H9 (cell line): Measurements from ENCODE around the gene MYH7. TPM values are rescaled to one million over a fixed set of nuclear protein-coding genes. Genes with fewer than 3 reads are reported as not detected.

Source experiments
- DNase-seq: peaks from one replicate; pipeline ENCODE4 v3.0.0-alpha.2; 2017
- H2AFZ ChIP-seq: one replicate; pipeline ENCODE4 v1.6.1; 2013; ENCODE audit warnings: mild to moderate bottlenecking, low read length, control low read depth, moderate library complexity
- H2AK5ac ChIP-seq: 2 replicates; pipeline ENCODE4 v1.6.1; 2013; ENCODE audit warnings: low read length, control low read depth, mixed read lengths; ENCODE audit not compliant: insufficient read length
- H2BK120ac ChIP-seq: one replicate; pipeline ENCODE4 v1.6.1; 2013; ENCODE audit warnings: low read depth, mild to moderate bottlenecking, low read length, control low read depth, inconsistent platforms; ENCODE audit not compliant: poor library complexity, severe bottlenecking
- H2BK12ac ChIP-seq: 2 replicates; pipeline ENCODE4 v1.6.1; 2013; ENCODE audit warnings: low read length, control low read depth, mixed read lengths, low read depth; ENCODE audit not compliant: insufficient read length
- H2BK15ac ChIP-seq: 2 replicates; pipeline ENCODE4 v1.6.1; 2013; ENCODE audit warnings: low read depth, low read length, control low read depth
- H2BK20ac ChIP-seq: one replicate; pipeline ENCODE4 v1.6.1; 2013; ENCODE audit warnings: low read depth, mild to moderate bottlenecking, low read length, control low read depth, inconsistent platforms; ENCODE audit not compliant: poor library complexity, severe bottlenecking
- H2BK5ac ChIP-seq: 2 replicates; pipeline ENCODE4 v1.6.1; 2013; ENCODE audit warnings: low read length, control low read depth, mixed read lengths; ENCODE audit not compliant: insufficient read length
- H3K14ac ChIP-seq: 2 replicates; pipeline ENCODE4 v1.6.1; 2013; ENCODE audit warnings: low read length, control low read depth; ENCODE audit not compliant: insufficient read depth
- H3K18ac ChIP-seq: 2 replicates; pipeline ENCODE4 v1.6.1; 2013; ENCODE audit warnings: low read depth, mild to moderate bottlenecking, mixed read lengths, low read length, control low read depth; ENCODE audit not compliant: insufficient read length
- H3K23ac ChIP-seq: 2 replicates; pipeline ENCODE4 v1.6.1; 2013; ENCODE audit warnings: low read length, control low read depth, mixed read lengths, low read depth; ENCODE audit not compliant: insufficient read length
- H3K23me2 ChIP-seq: 2 replicates; pipeline ENCODE4 v1.6.1; 2013; ENCODE audit warnings: low read depth, mild to moderate bottlenecking, mixed read lengths, low read length, control low read depth; ENCODE audit not compliant: insufficient read length, poor library complexity, severe bottlenecking
- H3K27ac ChIP-seq: 2 replicates; pipeline ENCODE4 v1.5.1; 2013; ENCODE audit warnings: low read length, control low read depth, mixed read lengths, low read depth; ENCODE audit not compliant: insufficient read length
- H3K27me3 ChIP-seq: 2 replicates; pipeline ENCODE4 v1.6.1; 2013; ENCODE audit warnings: low read length, control low read depth, inconsistent platforms; ENCODE audit not compliant: insufficient read depth
- H3K4ac ChIP-seq: 2 replicates; pipeline ENCODE4 v1.6.1; 2013; ENCODE audit warnings: low read depth, mild to moderate bottlenecking, control low read depth, inconsistent platforms, low read length, moderate library complexity
- H3K4me1 ChIP-seq: 2 replicates; pipeline ENCODE4 v1.6.1; 2013; ENCODE audit warnings: low read length, control low read depth, inconsistent platforms; ENCODE audit not compliant: insufficient read depth
- H3K4me2 ChIP-seq: 2 replicates; pipeline ENCODE4 v1.6.1; 2013; ENCODE audit warnings: low read length, control low read depth, mixed read lengths; ENCODE audit not compliant: insufficient read length, insufficient read depth
- H3K56ac ChIP-seq: 2 replicates; pipeline ENCODE4 v1.6.1; 2013; ENCODE audit warnings: low read depth, mild to moderate bottlenecking, mixed read lengths, low read length, control low read depth; ENCODE audit not compliant: insufficient read length
- H3K79me1 ChIP-seq: 2 replicates; pipeline ENCODE4 v1.6.1; 2013; ENCODE audit warnings: low read depth, mild to moderate bottlenecking, moderate library complexity, low read length, control low read depth, inconsistent platforms; ENCODE audit not compliant: insufficient read depth, poor library complexity, severe bottlenecking
- H3K79me2 ChIP-seq: 2 replicates; pipeline ENCODE4 v1.6.1; 2013; ENCODE audit warnings: low read length, control low read depth, inconsistent platforms; ENCODE audit not compliant: insufficient read depth
- H3K9ac ChIP-seq: 2 replicates; pipeline ENCODE4 v1.6.1; 2013; ENCODE audit warnings: low read length, control low read depth, mixed read lengths; ENCODE audit not compliant: insufficient read length; ENCODE audit errors: extremely low read depth
- H3K9me3 ChIP-seq: one replicate; pipeline ENCODE4 v1.6.1; 2013; ENCODE audit warnings: low read depth, low read length, inconsistent platforms; ENCODE audit not compliant: control insufficient read depth
- H3T11ph ChIP-seq: one replicate; pipeline ENCODE4 v1.6.1; 2013; ENCODE audit warnings: mild to moderate bottlenecking, low read length, control low read depth, inconsistent platforms
- H4K20me1 ChIP-seq: one replicate; pipeline ENCODE4 v1.6.1; 2013; ENCODE audit not compliant: control insufficient read depth, insufficient read length, insufficient read depth
- H4K5ac ChIP-seq: 2 replicates; pipeline ENCODE4 v1.6.1; 2013; ENCODE audit warnings: low read depth, mild to moderate bottlenecking, mixed read lengths, low read length, control low read depth; ENCODE audit not compliant: insufficient read length
- H4K8ac ChIP-seq: replicated peaks from 2 replicates; pipeline ENCODE4 v1.6.1; 2013; ENCODE audit warnings: low read length, control low read depth, mixed read lengths, low read depth; ENCODE audit not compliant: insufficient read length
- H4K91ac ChIP-seq: 2 replicates; pipeline ENCODE4 v1.6.1; 2013; ENCODE audit warnings: low read depth, mild to moderate bottlenecking, moderate library complexity, mixed read lengths, low read length, control low read depth; ENCODE audit not compliant: insufficient read length
- H3K27ac Mint-ChIP-seq, 3 experiments: 2 replicates in 2 of 3; 3 replicates in 1 of 3; pipeline ENCODE4 v1.8.0; 2020 to 2021; ENCODE audit warnings: mixed read lengths in 3 of 3, mild to moderate bottlenecking in 1 of 3, moderate library complexity in 1 of 3
- H3K27me3 Mint-ChIP-seq: 2 replicates; pipeline ENCODE4 v1.8.0; 2021; ENCODE audit warnings: low read depth, mild to moderate bottlenecking, moderate library complexity, mixed read lengths
- H3K36me3 Mint-ChIP-seq, 3 experiments: 2 replicates in 2 of 3; 3 replicates in 1 of 3; pipeline ENCODE4 v1.8.0; 2020 to 2021; ENCODE audit warnings: low read depth in 3 of 3, mixed read lengths in 3 of 3; ENCODE audit not compliant: insufficient read depth in 1 of 3
- H3K4me1 Mint-ChIP-seq, 2 experiments: 2 replicates each; pipeline ENCODE4 v1.8.0; 2020; ENCODE audit warnings: mixed read lengths in 2 of 2
- H3K4me3 Mint-ChIP-seq, 2 experiments: 2 replicates in 1 of 2; 3 replicates in 1 of 2; pipeline ENCODE4 v1.8.0; 2020 to 2021; ENCODE audit warnings: mild to moderate bottlenecking in 2 of 2, mixed read lengths in 2 of 2, moderate library complexity in 1 of 2
- H3K9me3 Mint-ChIP-seq, 2 experiments: 2 replicates in 1 of 2; 3 replicates in 1 of 2; pipeline ENCODE4 v1.8.0; 2020; ENCODE audit warnings: mild to moderate bottlenecking in 2 of 2, mixed read lengths in 2 of 2, moderate library complexity in 1 of 2
- WGBS: extraction: QIAGEN DNeasy Blood & Tissue Kit; methylation state at CpG from one replicate; pipeline ENCODE4 v1.1.7; 2013; ENCODE audit warnings: missing lambda C conversion rate, low lambda C conversion rate, mixed read lengths; ENCODE audit not compliant: insufficient read length; ENCODE audit errors: extremely low coverage; 5-methylcytosine and 5-hydroxymethylcytosine counted together
- total RNA-seq: library from RNA; stranded (reverse); gene quantifications from 2 replicates; pipeline ENCODE4 v1.2.1, GENCODE V29; 2021
- TF ChIP-seq, protein P1 (sequence below): fragments of 200-600 bp; sonication (generic); conservative IDR thresholded peaks from 3 replicates; pipeline ENCODE4 v1.8.0; 2021; ENCODE audit warnings: antibody characterized with exemption, mild to moderate bottlenecking

The MYH7 gene
- total RNA-seq, 1 experiment from 2014 or later, result not detected

DNA sequence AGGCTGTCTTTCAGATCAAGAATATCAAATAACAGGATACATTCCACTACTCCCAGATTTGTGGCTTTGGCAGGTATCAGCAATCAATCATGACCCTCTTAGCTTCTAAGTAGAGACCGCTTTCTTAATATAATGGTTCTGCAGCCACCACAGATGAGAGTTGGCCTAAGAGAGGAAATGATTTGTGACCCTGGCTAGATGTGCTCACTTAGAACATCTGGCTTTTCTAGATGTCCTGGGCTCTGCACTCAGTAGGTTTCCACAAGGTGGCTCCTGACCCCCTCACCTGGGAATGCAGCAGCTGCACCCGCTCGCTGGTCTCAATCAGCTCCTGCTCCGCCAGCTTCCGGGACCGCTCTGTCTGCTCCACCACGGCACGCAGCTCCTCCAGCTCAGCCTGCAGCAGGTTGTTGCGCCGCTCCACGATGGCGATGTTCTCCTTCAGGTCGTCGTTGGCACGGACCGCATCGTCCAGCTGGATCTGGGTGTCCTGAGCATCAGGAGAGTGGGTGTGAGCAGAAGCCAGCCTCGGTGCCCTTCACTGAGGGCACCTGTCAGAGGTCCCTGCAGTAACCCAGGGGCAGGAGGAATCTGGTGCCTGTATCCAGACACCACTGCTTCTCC, 49.7 kb downstream of the MYH7 start:
- H3K27ac Mint-ChIP-seq, result no peak overlapping the region
- H3K36me3 Mint-ChIP-seq, result no peaks in the 10 kb centered on the region; a peak in 1 of 7 replicates

More for the DNA sequence above, 49.7 kb downstream of the MYH7 start:
- TF ChIP-seq, protein P1, sequence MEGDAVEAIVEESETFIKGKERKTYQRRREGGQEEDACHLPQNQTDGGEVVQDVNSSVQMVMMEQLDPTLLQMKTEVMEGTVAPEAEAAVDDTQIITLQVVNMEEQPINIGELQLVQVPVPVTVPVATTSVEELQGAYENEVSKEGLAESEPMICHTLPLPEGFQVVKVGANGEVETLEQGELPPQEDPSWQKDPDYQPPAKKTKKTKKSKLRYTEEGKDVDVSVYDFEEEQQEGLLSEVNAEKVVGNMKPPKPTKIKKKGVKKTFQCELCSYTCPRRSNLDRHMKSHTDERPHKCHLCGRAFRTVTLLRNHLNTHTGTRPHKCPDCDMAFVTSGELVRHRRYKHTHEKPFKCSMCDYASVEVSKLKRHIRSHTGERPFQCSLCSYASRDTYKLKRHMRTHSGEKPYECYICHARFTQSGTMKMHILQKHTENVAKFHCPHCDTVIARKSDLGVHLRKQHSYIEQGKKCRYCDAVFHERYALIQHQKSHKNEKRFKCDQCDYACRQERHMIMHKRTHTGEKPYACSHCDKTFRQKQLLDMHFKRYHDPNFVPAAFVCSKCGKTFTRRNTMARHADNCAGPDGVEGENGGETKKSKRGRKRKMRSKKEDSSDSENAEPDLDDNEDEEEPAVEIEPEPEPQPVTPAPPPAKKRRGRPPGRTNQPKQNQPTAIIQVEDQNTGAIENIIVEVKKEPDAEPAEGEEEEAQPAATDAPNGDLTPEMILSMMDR, result peak; percentile 27; the same call in 2 of the 3 replicates
- no peak overlapping the region for H3K9ac ChIP-seq
- H3K27me3 ChIP-seq, result no peaks in the 10 kb centered on the region
- H2BK120ac ChIP-seq, result no peak overlapping the region
- no peak overlapping the region for H2AK5ac ChIP-seq
- no peak overlapping the region for H3K18ac ChIP-seq
- H2BK15ac ChIP-seq, result no peak overlapping the region
- no peak overlapping the region for H2BK20ac ChIP-seq
- no peak overlapping the region for H3K56ac ChIP-seq
- no peaks in the 10 kb centered on the region for H4K20me1 ChIP-seq
- Mint-ChIP-seq H3K4me1 (peaks cover 8 to 10% of the 10 kb centered on the region in 2 experiments), H3K9me3 (0 out of 5 replicates have a peak, but pooled peaks cover 0 to 3% of the 10 kb centered on the region in 2 experiments), H3K27me3 (peaks cover 44% of the 10 kb centered on the region), H3K4me3 (no peak overlapping the region)
- no peak for DNase-seq
- no peaks in the 10 kb centered on the region for H3K23me2 ChIP-seq
- no peak overlapping the region for H4K5ac ChIP-seq
- no peak overlapping the region for H4K91ac ChIP-seq
- H3K4me1 ChIP-seq, result 0 out of 2 replicates have a peak, but pooled peaks cover 3% of the 10 kb centered on the region
- H3K4me2 ChIP-seq, result no peak overlapping the region
- H3K79me2 ChIP-seq, result no peaks in the 10 kb centered on the region
- no peak overlapping the region for H3K4ac ChIP-seq
- no peaks in the 10 kb centered on the region for H3K79me1 ChIP-seq
- no CpG with 5 or more reads among the region's 18 CpGs for WGBS
- no peak overlapping the region for H3K14ac ChIP-seq
- H3K27ac ChIP-seq, result no peak overlapping the region
- no peak overlapping the region for H3T11ph ChIP-seq
- H3K9me3 ChIP-seq, result no peaks in the 10 kb centered on the region
- H2BK5ac ChIP-seq, result no peak overlapping the region
- no peak overlapping the region for H2BK12ac ChIP-seq
- no peak overlapping the region for H2AFZ ChIP-seq
- no peak overlapping the region for H4K8ac ChIP-seq
- H3K23ac ChIP-seq, result no peak overlapping the region
